A549 (cell line): ENCODE data around the gene PARD3B. TPM values are rescaled to one million over a fixed set of nuclear protein-coding genes. Genes with fewer than 3 reads are reported as not detected.

Experiments used
- ATAC-seq, 2 experiments: fragments of 200-7000 bp in 1 of 2; fragments of >200 bp in 1 of 2; cut with Nextera tagmentation in 1 of 2; cut with Tn5 transposase in 1 of 2; 3 replicates each; pipeline versions ENCODE4 v1.8.0 to v1.9.1; 2018 to 2020; ENCODE audit warnings: mild to moderate bottlenecking in 1 of 2, moderate library complexity in 1 of 2
- CTCF ChIA-PET: fragments of 300-600 bp; sonication (Branson Sonifier 250); formaldehyde crosslinking; extraction: SDS; loops from one replicate; lab custom pipeline; 2021; ENCODE audit warnings: antibody characterized with exemption, inconsistent platforms; lab: Yijun Ruan, JAX
- POLR2A ChIA-PET: fragments of 350-600 bp; formaldehyde crosslinking; extraction: SDS; loops from one replicate; lab custom pipeline; 2021; ENCODE audit warnings: antibody characterized with exemption, inconsistent platforms; lab: Yijun Ruan, JAX
- DNase-seq, 2 experiments: peaks; one replicate each; pipeline versions ENCODE4 v3.0.0 to v3.0.0-alpha.2; 2011 to 2016; ENCODE audit warnings: low read depth in 1 of 2, low spot score in 1 of 2
- FAIRE-seq: peaks from 2 replicates; lab custom pipeline; 2011; peaks lifted over from hg19 to GRCh38; lab: Jason Lieb, UNC
- H3K27ac ChIP-seq, 2 experiments: fragments of >200 bp; sonication (Bioruptor Twin); formaldehyde crosslinking; 3 replicates each; pipeline ENCODE4 v1.5.1; 2016 to 2017
- H3K4me1 ChIP-seq: fragments of >200 bp; sonication (Bioruptor Twin); formaldehyde crosslinking; 3 replicates; pipeline ENCODE4 v1.6.1; 2016
- H3K4me2 ChIP-seq: fragments of >200 bp; sonication (Bioruptor Twin); formaldehyde crosslinking; 3 replicates; pipeline ENCODE4 v1.6.1; 2016
- H3K4me3 ChIP-seq: fragments of >200 bp; sonication (Bioruptor Twin); formaldehyde crosslinking; 3 replicates; pipeline ENCODE4 v1.5.1; 2016
- H3K9me3 ChIP-seq: fragments of >200 bp; sonication (Bioruptor Twin); formaldehyde crosslinking; 3 replicates; pipeline ENCODE4 v1.6.1; 2016
- ATOH8 ChIP-seq: fragments of 250-450 bp; sonication (Bioruptor Pico); IDR thresholded peaks from 2 replicates; pipeline ENCODE4 v1.5.0; 2020; ENCODE audit warnings: low read depth, mild to moderate bottlenecking, moderate library complexity
- BHLHE40 ChIP-seq: IDR thresholded peaks from 2 replicates; pipeline ENCODE4 v1.6.1; 2012; ENCODE audit warnings: low read depth, low read length, inconsistent platforms
- CBX2 ChIP-seq: fragments of 200-600 bp; sonication (generic); IDR thresholded peaks from 2 replicates; pipeline ENCODE4 v1.6.1; 2016; ENCODE audit warnings: low read depth, mild to moderate bottlenecking, borderline replicate concordance
- CBX8 ChIP-seq: fragments of 200-600 bp; sonication (generic); IDR thresholded peaks from 2 replicates; pipeline ENCODE4 v1.6.1; 2016
- CHD2 ChIP-seq: fragments of 150-350 bp; IDR thresholded peaks from 2 replicates; pipeline ENCODE4 v1.6.1; 2014; ENCODE audit warnings: low read length; ENCODE audit not compliant: partially characterized antibody
- CTCF ChIP-seq: fragments of >200 bp; sonication (Bioruptor Twin); formaldehyde crosslinking; IDR thresholded peaks from 3 replicates; pipeline ENCODE4 v1.5.1; 2016
- EP300 ChIP-seq, 2 experiments: fragments of >200 bp; sonication (Bioruptor Twin); formaldehyde crosslinking; IDR thresholded peaks; 2 replicates in 1 of 2; 3 replicates in 1 of 2; pipeline ENCODE4 v1.6.1; 2016 to 2017
- FOSB ChIP-seq: fragments of 250-450 bp; sonication (Bioruptor Pico); IDR thresholded peaks from 2 replicates; pipeline ENCODE4 v1.5.0; 2020; ENCODE audit warnings: mild to moderate bottlenecking, moderate library complexity
- FOSL2 ChIP-seq, 2 experiments: fragments of 450-650 bp in 1 of 2; fragments of >200 bp in 1 of 2; sonication (Bioruptor Twin) in 1 of 2; formaldehyde crosslinking; IDR thresholded peaks; 2 replicates each; pipeline versions ENCODE4 v1.5.0 to v1.6.1; 2016 to 2020; ENCODE audit warnings: mild to moderate bottlenecking in 1 of 2, moderate library complexity in 1 of 2
- FOXS1 ChIP-seq: fragments of 250-450 bp; sonication (Bioruptor Pico); IDR thresholded peaks from 2 replicates; pipeline ENCODE4 v1.5.0; 2020; ENCODE audit warnings: mild to moderate bottlenecking, moderate library complexity
- GATA3 ChIP-seq: IDR thresholded peaks from 2 replicates; pipeline ENCODE4 v1.6.1; 2012; ENCODE audit warnings: borderline replicate concordance
- HES2 ChIP-seq: fragments of >200 bp; sonication (Bioruptor Twin); formaldehyde crosslinking; IDR thresholded peaks from 2 replicates; pipeline ENCODE4 v1.6.1; 2016
- HEYL ChIP-seq: fragments of 250-450 bp; sonication (Bioruptor Pico); IDR thresholded peaks from 2 replicates; pipeline ENCODE4 v1.8.0; 2021; ENCODE audit warnings: mild to moderate bottlenecking, moderate library complexity
- HMGXB4 ChIP-seq: fragments of 250-450 bp; sonication (Bioruptor Pico); IDR thresholded peaks from 2 replicates; pipeline ENCODE4 v1.5.0; 2021; ENCODE audit warnings: mild to moderate bottlenecking, moderate library complexity, borderline replicate concordance
- HOXB13 ChIP-seq: fragments of 250-450 bp; sonication (Bioruptor Pico); IDR thresholded peaks from 2 replicates; pipeline ENCODE4 v1.5.0; 2020; ENCODE audit warnings: low read depth, mild to moderate bottlenecking, moderate library complexity
- HOXB5 ChIP-seq: fragments of 250-450 bp; sonication (Bioruptor Pico); IDR thresholded peaks from 2 replicates; pipeline ENCODE4 v1.5.0; 2020; ENCODE audit warnings: mild to moderate bottlenecking, moderate library complexity
- JUN ChIP-seq, 2 experiments: fragments of >200 bp; sonication (Bioruptor Twin); formaldehyde crosslinking; IDR thresholded peaks; 2 replicates in 1 of 2; 3 replicates in 1 of 2; pipeline ENCODE4 v1.6.1; 2016 to 2017
- KDM1A ChIP-seq: fragments of 200-600 bp; sonication (generic); IDR thresholded peaks from 2 replicates; pipeline ENCODE4 v1.6.1; 2016; ENCODE audit warnings: low read depth, mild to moderate bottlenecking
- MAFK ChIP-seq: fragments of 450-650 bp; IDR thresholded peaks from 2 replicates; pipeline ENCODE4 v1.6.1; 2014; ENCODE audit not compliant: partially characterized antibody
- NPAS2 ChIP-seq: fragments of 250-450 bp; sonication (Bioruptor Pico); IDR thresholded peaks from 2 replicates; pipeline ENCODE4 v1.8.0; 2022; ENCODE audit warnings: mild to moderate bottlenecking, moderate library complexity, borderline replicate concordance
- POLR2A ChIP-seq: IDR thresholded peaks from 2 replicates; pipeline ENCODE4 v1.6.1; 2012; ENCODE audit warnings: mild to moderate bottlenecking, low read length
- POLR2AphosphoS2 ChIP-seq: conservative IDR thresholded peaks from 2 replicates; pipeline ENCODE4 v1.6.1; 2012; ENCODE audit warnings: low read length, improper control_type of control experiment, inconsistent platforms
- RAD21 ChIP-seq, 2 experiments: fragments of >200 bp in 1 of 2; sonication (Bioruptor Twin) in 1 of 2; formaldehyde crosslinking in 1 of 2; IDR thresholded peaks in 1 of 2; conservative IDR thresholded peaks in 1 of 2; 2 replicates in 1 of 2; 3 replicates in 1 of 2; pipeline ENCODE4 v1.6.1; 2012 to 2018; ENCODE audit warnings: inconsistent platforms in 1 of 2
- RCOR1 ChIP-seq: fragments of 150-350 bp; IDR thresholded peaks from 2 replicates; pipeline ENCODE4 v1.6.1; 2014; ENCODE audit warnings: antibody characterized with exemption, low read length, low read depth
- RFX5 ChIP-seq: fragments of 450-650 bp; IDR thresholded peaks from 2 replicates; pipeline ENCODE4 v1.7.1; 2014; ENCODE audit warnings: antibody characterized with exemption, mild to moderate bottlenecking, moderate library complexity
- SREBF2 ChIP-seq: fragments of 450-650 bp; IDR thresholded peaks from 2 replicates; pipeline ENCODE4 v1.6.1; 2014; ENCODE audit warnings: mild to moderate bottlenecking, moderate library complexity
- TP53 ChIP-seq: fragments of 250-450 bp; sonication (Bioruptor Pico); IDR thresholded peaks from 2 replicates; pipeline ENCODE4 v1.5.0; 2021; ENCODE audit warnings: mild to moderate bottlenecking, moderate library complexity
- ZFP36 ChIP-seq: fragments of 450-650 bp; IDR thresholded peaks from 2 replicates; pipeline ENCODE4 v1.6.1; 2014; ENCODE audit warnings: borderline replicate concordance; ENCODE audit not compliant: partially characterized antibody
- WGBS: methylation state at CpG from one replicate; pipeline ENCODE4 v1.1.6; 2017; ENCODE audit errors: missing lambda C conversion rate; 5-methylcytosine and 5-hydroxymethylcytosine counted together
- polyA plus RNA-seq, 4 experiments: library from polyadenylated mRNA; depleted of rRNA in 3 of 4; stranded (reverse); fragments of >200 nt; fragmentation: RNase III in 1 of 4; extraction: RNeasy Plus Mini Kit Qiagen cat#74134 plus additional on column Dnase treatment in 1 of 4; gene quantifications; 2 replicates in 3 of 4; 3 replicates in 1 of 4; pipeline ENCODE4 v1.2.3, GENCODE V29; 2011 to 2017

Gene PARD3B
- polyA plus RNA-seq, 2 of the 4 experiments (the other 2 are of a cell fraction), result 1.2 to 2.4 TPM

- TF ChIP-seq EP300 (IDR thresholded peaks at IDR 0.05), result no peak
- TF ChIP-seq NPAS2 (CRISPR knock-in tag), result no peak
- no peak for TF ChIP-seq RAD21 (conservative IDR thresholded peaks at IDR 0.05 in 1 of 2, IDR thresholded peaks at IDR 0.05 in 1 of 2)
- TF ChIP-seq RFX5, result no peak
- no peak for TF ChIP-seq CBX8
- no peak for TF ChIP-seq HOXB13 (CRISPR knock-in tag)
- no peak for TF ChIP-seq HES2
- TF ChIP-seq CHD2, result no peak
- TF ChIP-seq CBX2, result no peak
- no peak for TF ChIP-seq RCOR1
- no peak for TF ChIP-seq SREBF2
- no peak for TF ChIP-seq POLR2AphosphoS2
- TF ChIP-seq ZFP36, result no peak
- no peak for TF ChIP-seq MAFK
- TF ChIP-seq CTCF, result no peak
- H3K4me1 ChIP-seq, result peaks cover 25% of the 10 kb centered on the region; the same call in 2 of the 3 replicates
- H3K4me2 ChIP-seq, result no peak overlapping the region; the same call in 2 of the 3 replicates
- H3K9me3 ChIP-seq, result no peaks in the 10 kb centered on the region
- FAIRE-seq, result no peak
- no peak for ATAC-seq
- 0 out of 6 replicates have a peak overlapping the region, but pooled peaks of 1 of the 2 experiments have one; percentile 8 for H3K27ac ChIP-seq
- ChIA-PET POLR2A (no interaction called here), CTCF (no interaction called here)
- no peak for DNase-seq
- 68% methylated on average over 2 of the region's 2 CpGs for WGBS
- no peak overlapping the region for H3K4me3 ChIP-seq
Observed at GRCh38 chr2:204950695-204951346, 405.5 kb downstream of the PARD3B start.

GRCh38 chr2:204958371-204958770 lies 413.1 kb downstream of the PARD3B start:
- Histone ChIP-seq H3K27ac (no peak overlapping the region), H3K9me3 (no peaks in the 10 kb centered on the region), H3K4me2 (peak overlapping the region; percentile 12; the same call in 1 of the 3 replicates), H3K4me3 (no peak overlapping the region), H3K4me1 (no peaks in the 10 kb centered on the region)
- 57% methylated on average over 1 of the region's 1 CpG for WGBS
- TF ChIP-seq JUN (IDR thresholded peaks at IDR 0.05) (no peak), TP53 (CRISPR knock-in tag) (no peak), POLR2A (no peak), FOSL2 (IDR thresholded peaks at IDR 0.05) (no peak), FOSL2 (CRISPR knock-in tag; IDR thresholded peaks at IDR 0.05) (no peak), MAFK (no peak), HEYL (no peak), HMGXB4 (CRISPR knock-in tag) (no peak), RCOR1 (no peak), FOXS1 (no peak), RAD21 (conservative IDR thresholded peaks at IDR 0.05 in 1 of 2, IDR thresholded peaks at IDR 0.05 in 1 of 2) (no peak), FOSB (no peak), ATOH8 (no peak), CTCF (no peak), BHLHE40 (no peak), GATA3 (no peak), HOXB5 (no peak), CBX2 (no peak), KDM1A (no peak)
- ChIA-PET CTCF (no interaction called here), POLR2A (no interaction called here)
- no peak for FAIRE-seq
- no peak for ATAC-seq
- no peak for DNase-seq
